Parietal lobe (tissue), 2 donors: ENCODE data around the gene RARS1. TPM values are rescaled to one million over a fixed set of nuclear protein-coding genes. Genes with fewer than 3 reads are reported as not detected.

Experiments
- small RNA-seq: library from RNA; depleted of rRNA; stranded (forward); fragments of <200 nt; gene quantifications from one replicate; pipeline ENCODE3, GENCODE V24; 2014; ENCODE audit warnings: low replicate concordance
- total RNA-seq: library from RNA; depleted of rRNA; stranded (reverse); fragments of >200 nt; gene quantifications from one replicate; pipeline ENCODE4 v1.2.3, GENCODE V29; 2014

Gene RARS1
- 128 TPM for total RNA-seq

DNA sequence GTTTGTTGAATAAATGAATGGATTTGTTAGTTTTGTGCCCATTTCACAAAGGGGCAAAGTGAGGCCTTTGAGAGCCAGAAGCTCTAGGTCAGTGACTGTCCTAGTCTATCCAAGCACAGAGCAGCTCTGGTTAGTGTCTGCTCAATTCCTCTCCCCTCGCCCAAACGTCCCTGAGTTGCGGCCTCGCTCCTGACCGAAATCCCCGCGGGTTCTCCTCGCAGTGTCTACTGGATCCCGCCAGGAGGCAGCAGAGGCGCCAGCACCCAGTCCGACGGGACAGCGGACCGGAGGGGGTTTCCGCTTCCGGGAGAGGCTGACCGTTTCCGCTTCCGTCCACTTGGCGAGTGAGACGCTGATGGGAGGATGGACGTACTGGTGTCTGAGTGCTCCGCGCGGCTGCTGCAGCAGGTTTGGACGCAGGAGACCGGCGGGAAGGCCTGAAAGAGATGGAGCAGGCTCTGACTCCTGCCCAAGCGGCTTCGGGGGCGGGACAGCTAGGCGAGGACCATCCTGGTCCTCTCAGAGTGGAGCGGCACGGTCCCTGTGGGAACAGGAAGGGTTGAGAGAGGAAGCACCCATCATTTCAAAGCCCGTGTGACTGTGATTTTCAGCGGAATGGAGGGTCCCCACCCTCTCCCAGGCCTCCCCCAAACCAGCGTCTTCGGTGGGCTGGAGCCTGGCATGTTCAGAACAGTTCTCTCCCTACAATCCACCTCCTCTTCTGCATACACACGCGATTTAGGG lies at the start of gene RARS1:
Gene RARS1 (plus strand): TSS at position 336 of the 744 bp plus-strand sequence. CDS start 28 bp downstream, at position 364.

DNA sequence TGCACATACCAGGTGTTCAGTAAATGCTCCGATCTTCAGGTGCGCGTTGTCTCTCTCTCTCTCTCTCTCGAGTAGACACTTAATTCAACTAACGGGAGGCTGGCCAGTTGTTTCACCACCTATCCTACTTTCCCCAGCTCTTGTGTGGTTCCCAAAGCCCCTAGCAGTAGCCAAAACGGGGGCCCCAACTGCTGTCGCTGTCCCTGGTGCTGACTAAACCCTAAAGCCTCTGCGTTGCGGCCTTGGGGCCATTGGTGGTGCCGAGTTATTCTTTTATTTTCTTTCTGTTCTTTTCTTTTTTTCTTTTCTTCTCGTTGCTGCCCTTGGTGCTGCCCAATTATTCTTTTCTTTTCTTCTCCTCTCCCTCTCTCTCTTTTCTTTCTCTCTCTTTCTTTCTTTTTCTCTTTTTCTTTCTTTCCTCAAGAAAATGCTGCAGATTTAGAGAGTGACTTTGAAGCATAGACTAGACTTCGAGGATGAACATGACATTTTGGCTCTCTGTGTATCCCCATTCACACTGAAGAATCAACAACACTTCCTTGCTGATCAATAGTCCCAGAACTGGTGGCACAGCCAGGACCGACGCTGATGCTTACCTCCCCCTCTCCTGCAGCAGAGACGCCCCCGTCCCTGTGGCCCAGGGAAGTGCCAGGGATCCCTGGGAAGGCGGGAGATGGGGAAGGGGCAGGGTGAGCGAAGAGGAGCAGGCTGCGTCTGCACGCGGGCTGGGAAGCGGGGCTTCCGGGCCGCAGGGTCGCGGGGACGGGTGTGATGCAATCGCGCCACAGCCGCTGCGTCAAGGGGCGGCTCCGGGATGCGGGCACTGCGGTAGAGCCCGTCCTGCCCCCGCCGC lies 42.5 kb downstream of the RARS1 start, which contains the start of gene FBLL1:
Gene FBLL1 (plus strand): TSS at position 785 of the 853 bp plus-strand sequence. CDS start 200 bp downstream, outside the sequence.

Small RNA genes lying within 50 kb of the gene (small RNA-seq; reads per million reads assigned to genes)
- 2.0 reads per million, percentile 80 among the genes with 10 or more reads in this experiment for gene MIR103A1

Other genes with a start within 250 kb of the RARS1 start
- 77.0 TPM for gene WWC1, start 194.8 kb upstream of the RARS1 start, total RNA-seq
- 37.6 TPM for gene FBLL1, start 42.8 kb downstream of the RARS1 start, total RNA-seq
- gene PANK3, start 92.9 kb downstream of the RARS1 start, total RNA-seq = 242 TPM